Coronary artery (tissue), 2 donors: ENCODE data around the gene FAM185A.

Experiments
- DNase-seq: peaks from one replicate; pipeline ENCODE4 v3.0.0-alpha.2; 2017; ENCODE audit warnings: low spot score
- H3K27ac ChIP-seq, 2 donors: fragments of 200-600 bp; sonication (generic); one replicate each; pipeline ENCODE4 v1.5.1; 2016 to 2019
- H3K4me3 ChIP-seq: fragments of 200-600 bp; sonication (generic); 2 replicates; pipeline ENCODE4 v1.5.1; 2016; ENCODE audit warnings: mild to moderate bottlenecking, moderate library complexity
- TF ChIP-seq, protein P1 (sequence below): fragments of 200-600 bp; sonication (generic); IDR thresholded peaks from one replicate; pipeline ENCODE4 v1.5.1; 2019; ENCODE audit warnings: antibody characterized with exemption

The FAM185A gene

DNA sequence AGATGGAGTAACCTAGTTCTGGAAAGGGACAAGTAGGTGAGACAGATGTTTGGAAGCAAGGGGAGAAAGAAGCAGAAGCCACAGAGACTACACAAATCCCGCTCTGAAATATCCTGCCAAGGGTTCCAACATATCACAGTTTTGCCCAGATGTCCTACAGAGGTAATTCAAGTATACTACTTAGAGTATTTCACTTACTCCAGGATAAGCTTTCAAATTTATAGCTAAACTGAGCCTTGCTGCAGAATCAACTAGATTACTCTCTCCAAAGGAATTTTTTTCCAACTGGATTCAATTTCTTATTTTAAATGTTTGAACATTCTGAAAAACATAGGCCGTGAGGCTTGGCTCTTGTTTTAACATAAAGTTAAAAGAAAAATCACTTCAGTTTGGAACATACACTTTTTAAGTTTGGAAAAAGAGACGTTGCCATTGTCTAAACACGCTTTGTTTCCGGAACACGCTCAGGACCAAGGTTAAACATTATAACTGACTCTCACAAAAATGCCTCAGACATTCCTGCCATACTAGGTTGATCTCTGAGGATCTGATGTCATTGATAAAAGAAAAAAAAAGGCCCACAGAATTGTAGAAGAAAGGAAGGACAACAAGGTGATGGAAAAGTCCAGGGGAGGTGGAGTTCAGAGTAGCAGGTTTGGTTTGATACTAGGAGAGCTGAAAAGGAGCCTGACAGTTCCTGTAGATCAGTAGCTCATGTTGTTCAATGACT is 74.8 kb downstream of the FAM185A start:
- DNase-seq, result no peak
- H3K4me3 ChIP-seq, result no peak overlapping the region
- TF ChIP-seq, protein P1, sequence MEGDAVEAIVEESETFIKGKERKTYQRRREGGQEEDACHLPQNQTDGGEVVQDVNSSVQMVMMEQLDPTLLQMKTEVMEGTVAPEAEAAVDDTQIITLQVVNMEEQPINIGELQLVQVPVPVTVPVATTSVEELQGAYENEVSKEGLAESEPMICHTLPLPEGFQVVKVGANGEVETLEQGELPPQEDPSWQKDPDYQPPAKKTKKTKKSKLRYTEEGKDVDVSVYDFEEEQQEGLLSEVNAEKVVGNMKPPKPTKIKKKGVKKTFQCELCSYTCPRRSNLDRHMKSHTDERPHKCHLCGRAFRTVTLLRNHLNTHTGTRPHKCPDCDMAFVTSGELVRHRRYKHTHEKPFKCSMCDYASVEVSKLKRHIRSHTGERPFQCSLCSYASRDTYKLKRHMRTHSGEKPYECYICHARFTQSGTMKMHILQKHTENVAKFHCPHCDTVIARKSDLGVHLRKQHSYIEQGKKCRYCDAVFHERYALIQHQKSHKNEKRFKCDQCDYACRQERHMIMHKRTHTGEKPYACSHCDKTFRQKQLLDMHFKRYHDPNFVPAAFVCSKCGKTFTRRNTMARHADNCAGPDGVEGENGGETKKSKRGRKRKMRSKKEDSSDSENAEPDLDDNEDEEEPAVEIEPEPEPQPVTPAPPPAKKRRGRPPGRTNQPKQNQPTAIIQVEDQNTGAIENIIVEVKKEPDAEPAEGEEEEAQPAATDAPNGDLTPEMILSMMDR, result no peak
- H3K27ac ChIP-seq, result no peak overlapping the region

- no peak overlapping the region for H3K4me3 ChIP-seq
- DNase-seq, result no peak
- TF ChIP-seq, protein P1, result no peak
- H3K27ac ChIP-seq, result no peak overlapping the region
Observed at GRCh38 chr7:102828286-102828685, 79.5 kb downstream of the FAM185A start.

DNA sequence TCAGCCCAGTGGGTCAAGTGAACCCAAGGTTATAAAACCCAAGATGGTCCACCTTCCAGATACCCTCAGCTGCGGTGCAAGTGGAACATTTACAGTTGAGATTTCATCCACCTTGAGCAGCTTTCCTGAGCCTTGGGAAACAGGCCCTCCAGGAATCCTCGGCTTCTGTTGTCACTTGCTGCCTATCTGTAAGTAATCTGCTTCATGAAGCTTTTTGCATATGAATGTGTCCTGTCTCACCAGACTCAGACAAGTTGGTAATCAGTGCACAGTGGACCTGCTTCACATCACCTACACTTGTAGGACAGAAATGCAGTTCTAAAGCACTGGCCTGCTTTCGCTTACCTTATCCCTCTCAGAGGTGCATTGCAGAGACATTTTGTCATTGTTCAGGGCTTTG is 80.3 kb downstream of the FAM185A start:
- TF ChIP-seq, protein P1, result no peak
- no peak overlapping the region for H3K27ac ChIP-seq
- no peak for DNase-seq
- no peak overlapping the region for H3K4me3 ChIP-seq

GRCh38 chr7:102830197-102830596 is 81.4 kb downstream of the FAM185A start:
- Histone ChIP-seq H3K27ac (no peak overlapping the region), H3K4me3 (no peak overlapping the region)
- DNase-seq, result no peak
- TF ChIP-seq, protein P1, result no peak

GRCh38 chr7:102832674-102833073 is 83.9 kb downstream of the FAM185A start:
- TF ChIP-seq, protein P1, result no peak
- Histone ChIP-seq H3K4me3 (no peak overlapping the region), H3K27ac (no peak overlapping the region)
- no peak for DNase-seq

- no peak for DNase-seq
Observed at GRCh38 chr7:102833343-102833742, 84.5 kb downstream of the FAM185A start.

GRCh38 chr7:102834466-102834865 is 85.7 kb downstream of the FAM185A start:
- TF ChIP-seq, protein P1, result no peak
- no peak for DNase-seq
- no peak overlapping the region for H3K27ac ChIP-seq
- no peak overlapping the region for H3K4me3 ChIP-seq

More at GRCh38 chr7:102833343-102833742, 84.5 kb downstream of the FAM185A start:
- TF ChIP-seq, protein P1, result no peak
- no peak overlapping the region for H3K4me3 ChIP-seq
- H3K27ac ChIP-seq, result no peak overlapping the region
